Neural progenitor cell (in vitro differentiated cells): Measurements from ENCODE around the gene SPACA7.

Source experiments
- EZH2 ChIP-seq: fragments of 200-600 bp; sonication (generic); IDR thresholded peaks from 2 replicates; pipeline ENCODE4 v1.6.1; 2017; ENCODE audit warnings: antibody characterized with exemption, mild to moderate bottlenecking, moderate library complexity
- TF ChIP-seq, protein P1 (sequence below): fragments of 200-600 bp; sonication (generic); IDR thresholded peaks from 2 replicates; pipeline ENCODE4 v1.5.1; 2017; ENCODE audit warnings: antibody characterized with exemption, mild to moderate bottlenecking

DNA sequence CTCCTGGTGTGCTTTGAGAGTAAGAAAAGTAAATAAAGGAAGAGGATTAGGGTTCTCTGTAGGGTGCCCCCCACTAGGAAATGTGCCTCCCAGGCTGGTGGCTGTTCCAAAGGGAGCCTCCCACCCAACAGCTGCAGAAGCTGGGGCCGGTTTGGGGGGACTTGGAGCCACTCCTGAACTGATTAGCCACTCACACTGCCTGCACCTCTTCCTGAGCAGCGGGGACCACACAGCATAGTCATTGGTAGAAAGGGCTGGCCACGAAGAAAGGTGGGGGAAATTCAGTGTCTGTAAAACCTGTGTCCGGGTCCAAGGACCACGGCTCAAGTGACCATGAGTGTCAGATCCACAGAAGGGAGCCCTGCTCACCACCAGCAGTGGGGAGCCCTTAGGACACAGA lies 55.6 kb downstream of the SPACA7 start:
- TF ChIP-seq, protein P1, sequence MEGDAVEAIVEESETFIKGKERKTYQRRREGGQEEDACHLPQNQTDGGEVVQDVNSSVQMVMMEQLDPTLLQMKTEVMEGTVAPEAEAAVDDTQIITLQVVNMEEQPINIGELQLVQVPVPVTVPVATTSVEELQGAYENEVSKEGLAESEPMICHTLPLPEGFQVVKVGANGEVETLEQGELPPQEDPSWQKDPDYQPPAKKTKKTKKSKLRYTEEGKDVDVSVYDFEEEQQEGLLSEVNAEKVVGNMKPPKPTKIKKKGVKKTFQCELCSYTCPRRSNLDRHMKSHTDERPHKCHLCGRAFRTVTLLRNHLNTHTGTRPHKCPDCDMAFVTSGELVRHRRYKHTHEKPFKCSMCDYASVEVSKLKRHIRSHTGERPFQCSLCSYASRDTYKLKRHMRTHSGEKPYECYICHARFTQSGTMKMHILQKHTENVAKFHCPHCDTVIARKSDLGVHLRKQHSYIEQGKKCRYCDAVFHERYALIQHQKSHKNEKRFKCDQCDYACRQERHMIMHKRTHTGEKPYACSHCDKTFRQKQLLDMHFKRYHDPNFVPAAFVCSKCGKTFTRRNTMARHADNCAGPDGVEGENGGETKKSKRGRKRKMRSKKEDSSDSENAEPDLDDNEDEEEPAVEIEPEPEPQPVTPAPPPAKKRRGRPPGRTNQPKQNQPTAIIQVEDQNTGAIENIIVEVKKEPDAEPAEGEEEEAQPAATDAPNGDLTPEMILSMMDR, result no peak
- no peak for TF ChIP-seq EZH2
